HL-60/S4 treated with retinoic acid at 250 ng/mL for 4 days and 3 days (cell line): ENCODE data around the gene CLEC10A.

Experiments
- in situ Hi-C: fragments of 300-500 bp; cut with MboI; formaldehyde crosslinking; loops from 2 replicates; pipeline ENCODE4 v1.7.0; 2022; ENCODE audit warnings: low sequenced_read_pairs

The CLEC10A gene

GRCh38 chr17:7043182-7043496 lies 36.9 kb downstream of the CLEC10A start:
- in situ Hi-C loops, result loop anchor here (10.0 kb wide), 1 partner anchor 92 kb away; no protein-coding TSS in a partner anchor

DNA sequence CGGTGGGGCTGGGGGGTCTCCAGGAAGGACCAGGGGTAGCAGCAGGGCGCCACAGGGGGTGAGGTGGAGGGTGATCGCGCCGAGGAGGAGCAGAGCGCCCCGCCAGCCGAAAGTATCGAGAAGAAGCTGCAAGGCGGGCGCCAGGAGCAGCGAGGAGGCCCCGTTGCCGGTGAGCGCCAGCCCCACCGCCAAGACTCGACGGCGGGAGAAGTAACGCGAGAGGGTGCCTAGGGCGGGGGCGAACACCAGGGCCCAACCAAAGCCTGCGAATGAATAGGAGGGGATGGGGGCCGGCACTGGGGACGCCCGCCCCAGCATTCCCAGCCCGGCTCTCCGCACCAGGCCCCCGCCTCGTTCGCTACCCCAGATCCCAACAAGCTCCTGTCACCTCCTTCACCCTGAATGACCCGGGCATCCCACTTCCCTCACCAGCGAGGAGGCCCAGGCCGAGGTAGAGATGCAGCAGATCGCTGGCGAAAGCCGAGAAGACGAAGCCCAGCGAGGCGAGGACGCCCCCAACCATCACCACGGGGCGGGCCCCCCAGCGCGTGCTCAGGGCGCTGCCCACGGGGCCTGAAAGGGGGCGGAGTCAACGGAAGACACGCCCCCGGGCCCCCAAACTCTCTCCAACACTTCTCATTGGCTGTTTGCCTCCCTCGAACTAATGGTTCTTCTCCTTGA lies 37.4 kb downstream of the CLEC10A start:
- in situ Hi-C loops, result loop anchor here (10.0 kb wide), 1 partner anchor 92 kb away; no protein-coding TSS in a partner anchor

DNA sequence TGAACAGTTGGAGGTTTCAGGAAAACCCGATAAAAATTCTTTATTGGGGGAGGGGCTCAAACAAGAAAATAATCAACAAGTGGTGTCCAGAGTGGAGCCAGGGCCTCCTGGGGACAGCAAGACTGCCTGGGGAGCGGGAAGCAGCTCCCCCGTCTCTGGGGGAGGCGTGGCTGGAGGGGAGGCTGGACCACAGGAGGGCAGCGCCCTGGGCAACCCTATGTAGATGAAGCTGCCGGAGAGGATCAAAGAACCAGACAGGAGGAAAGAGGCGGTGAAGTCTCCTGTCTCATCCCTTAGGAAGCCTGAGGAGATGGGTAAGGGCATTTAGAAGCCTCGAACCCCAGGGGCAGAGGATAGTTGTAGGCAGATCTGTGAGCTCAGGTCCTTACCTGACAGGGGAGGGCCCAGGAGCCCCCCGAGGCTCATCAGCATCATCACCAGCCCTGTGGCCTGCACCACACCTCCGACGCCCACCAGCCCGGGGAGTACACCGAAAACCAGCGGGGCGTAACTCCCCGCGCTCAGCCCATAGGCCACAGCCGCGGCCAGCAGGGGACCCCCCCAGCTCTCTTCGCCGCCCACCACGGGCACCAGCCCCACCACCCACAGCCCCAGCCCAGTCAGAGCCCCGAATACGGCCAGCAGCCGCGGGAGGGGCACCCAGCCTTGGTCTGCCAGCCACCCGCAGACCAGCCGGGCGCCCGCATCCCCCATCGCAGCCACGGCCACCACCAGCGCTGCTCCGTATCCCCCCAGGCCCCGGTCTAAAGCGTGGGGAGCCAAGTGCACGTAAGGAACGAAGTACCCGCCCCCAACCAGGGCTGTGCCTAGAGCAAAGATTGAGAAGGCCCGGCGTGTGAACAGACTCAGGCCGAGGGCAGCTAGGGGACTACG lies 38.2 kb downstream of the CLEC10A start:
- in situ Hi-C loops, result loop anchor here (10.0 kb wide), 1 partner anchor 93 kb away; no protein-coding TSS in a partner anchor

GRCh38 chr17:7039832-7040231 lies 40.2 kb downstream of the CLEC10A start:
- in situ Hi-C loops, result loop anchor here (10.0 kb wide), 1 partner anchor 95 kb away; no protein-coding TSS in a partner anchor

GRCh38 chr17:7038025-7038862 lies 41.8 kb downstream of the CLEC10A start:
- in situ Hi-C loops, result no loop called here

DNA sequence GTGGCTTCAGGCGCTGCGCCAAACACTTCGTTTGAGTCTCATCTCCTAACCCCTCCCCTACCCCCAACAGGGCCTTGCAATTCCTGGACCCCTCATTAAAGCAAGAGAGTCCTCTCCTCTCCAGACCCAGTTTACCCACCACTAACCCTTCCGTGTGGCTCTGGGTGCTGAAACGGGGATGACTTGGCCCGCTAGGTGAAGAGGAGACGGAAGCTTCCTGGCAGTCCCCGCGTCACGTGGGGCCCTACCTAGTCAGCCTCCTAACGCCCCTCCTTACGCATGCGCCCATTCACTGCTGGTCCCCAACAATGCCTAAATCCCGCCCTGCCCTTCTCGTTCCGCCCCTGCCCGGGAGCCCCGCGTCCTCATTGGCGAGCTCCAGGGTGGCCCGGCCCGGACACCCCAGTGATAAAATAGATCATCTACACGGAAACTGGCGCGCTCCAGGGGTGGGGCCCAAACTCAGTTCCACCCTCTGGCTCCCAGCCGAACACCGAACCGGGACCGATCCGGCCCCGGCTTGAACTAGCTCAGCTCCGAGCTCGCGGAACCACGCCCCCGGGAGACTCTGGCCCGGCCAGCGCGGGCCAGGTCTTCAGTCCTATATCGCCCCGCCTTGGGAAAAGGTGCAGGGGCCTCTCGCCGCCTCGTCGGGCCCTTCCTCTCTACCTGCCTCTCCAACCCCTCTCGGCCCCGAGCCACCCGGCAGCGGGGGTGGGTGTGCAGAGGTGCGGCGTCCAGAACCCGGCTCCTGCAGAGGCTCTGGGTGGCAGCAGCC lies 44.3 kb downstream of the CLEC10A start, which contains the start of gene SLC16A13:
SLC16A13 (plus strand) TSS at position 425 of the 778 bp plus-strand sequence. CDS start 368 bp downstream, outside the sequence.
- in situ Hi-C loops, result no loop called here

DNA sequence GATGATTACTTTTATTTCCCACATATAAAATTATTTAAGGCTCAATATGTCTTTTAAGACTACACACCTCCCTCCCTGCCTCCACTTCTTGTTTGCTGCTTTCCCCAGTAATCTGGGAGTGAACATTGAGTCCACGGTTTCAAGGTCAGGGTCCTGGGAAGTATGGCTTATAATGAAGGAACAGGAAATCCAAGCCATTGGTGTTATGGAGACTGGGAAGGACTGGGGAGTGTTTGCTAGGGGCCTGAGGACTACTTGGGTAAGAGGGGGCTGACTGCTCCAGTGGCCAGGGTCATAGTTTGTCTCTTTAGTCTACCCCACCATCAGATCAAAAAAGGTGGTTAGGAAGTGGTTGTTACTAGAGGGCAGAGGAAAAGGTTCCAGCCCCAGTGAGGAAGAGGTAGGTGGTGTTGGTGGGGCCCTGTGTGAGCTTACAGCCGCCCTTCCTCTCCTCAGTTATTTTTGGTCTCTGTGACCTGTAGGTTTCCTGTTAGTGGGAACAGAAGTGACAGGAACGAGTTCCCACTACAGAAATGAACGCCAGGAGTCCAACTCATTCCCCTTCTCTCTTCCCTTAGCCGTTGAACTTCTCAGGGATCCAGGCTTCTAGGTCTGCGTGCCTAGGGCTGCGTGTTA lies 45.0 kb downstream of the CLEC10A start:
- in situ Hi-C loops, result no loop called here

DNA sequence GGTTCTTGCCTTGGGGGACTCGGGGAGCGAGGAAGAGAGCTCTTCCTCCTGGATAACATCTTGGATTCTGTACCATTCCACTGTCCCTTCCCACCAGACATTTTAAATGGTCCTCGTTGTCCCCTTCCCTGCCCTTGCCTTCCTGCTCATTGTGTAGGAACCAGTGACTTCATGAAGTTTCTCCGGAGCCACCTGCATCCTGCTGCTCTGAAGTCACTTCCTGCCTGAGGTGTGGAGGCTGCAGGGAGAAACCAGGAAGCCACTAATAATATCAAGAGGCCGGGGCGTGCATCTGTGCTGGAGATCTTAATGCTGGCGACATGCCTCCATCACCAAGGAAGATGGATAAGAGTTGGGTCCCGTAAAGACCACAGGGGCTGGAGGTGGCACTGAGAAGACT lies 50.4 kb downstream of the CLEC10A start:
- in situ Hi-C loops, result no loop called here

GRCh38 chr17:7029096-7029495 lies 51.0 kb downstream of the CLEC10A start:
- in situ Hi-C loops, result no loop called here

GRCh38 chr17:7027335-7027734 lies 52.7 kb downstream of the CLEC10A start:
- in situ Hi-C loops, result no loop called here

DNA sequence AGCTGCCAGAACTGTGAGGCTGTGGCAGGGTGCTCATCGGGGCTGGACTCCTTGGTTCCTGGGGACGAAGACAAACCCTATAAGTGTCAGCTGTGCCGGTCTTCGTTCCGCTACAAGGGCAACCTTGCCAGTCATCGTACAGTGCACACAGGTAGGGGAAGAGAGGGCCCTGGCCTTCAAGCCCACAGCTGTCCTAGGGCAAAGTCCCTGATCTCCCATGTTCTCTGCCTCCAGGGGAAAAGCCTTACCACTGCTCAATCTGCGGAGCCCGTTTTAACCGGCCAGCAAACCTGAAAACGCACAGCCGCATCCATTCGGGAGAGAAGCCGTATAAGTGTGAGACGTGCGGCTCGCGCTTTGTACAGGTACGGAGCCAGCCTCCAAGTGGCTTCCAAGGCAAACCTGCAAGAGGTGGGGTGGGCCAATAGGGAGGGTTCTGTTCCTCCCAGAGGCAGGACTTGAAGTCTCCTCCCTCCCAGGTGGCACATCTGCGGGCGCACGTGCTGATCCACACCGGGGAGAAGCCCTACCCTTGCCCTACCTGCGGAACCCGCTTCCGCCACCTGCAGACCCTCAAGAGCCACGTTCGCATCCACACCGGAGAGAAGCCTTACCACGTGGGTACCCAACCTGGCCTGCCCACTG lies 53.5 kb downstream of the CLEC10A start:
- in situ Hi-C loops, result no loop called here

DNA sequence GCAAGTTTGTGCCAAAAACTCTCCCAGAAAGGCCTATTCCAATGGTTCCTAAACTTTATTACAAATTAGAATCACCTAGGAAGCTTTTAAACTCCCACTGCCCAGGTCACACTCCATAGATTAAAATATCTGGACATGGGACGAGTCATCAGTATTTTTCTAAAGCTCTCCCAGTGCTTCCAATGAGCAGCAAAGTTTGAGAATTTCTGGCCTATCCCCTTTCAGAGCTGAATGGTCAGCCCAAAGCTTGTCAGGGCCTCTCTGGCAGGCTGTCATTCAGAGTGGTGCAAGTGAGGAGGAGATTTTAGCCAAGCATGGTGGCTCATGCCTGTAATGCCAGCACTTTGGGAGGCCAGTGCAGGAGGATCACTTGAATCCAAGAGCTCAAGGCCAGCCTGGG lies 54.8 kb downstream of the CLEC10A start:
- in situ Hi-C loops, result no loop called here
